AG04450 (cell line): ENCODE data around the gene YDJC. TPM values are rescaled to one million over a fixed set of nuclear protein-coding genes. Genes with fewer than 3 reads are reported as not detected.

Experiments used
- CTCF ChIA-PET: fragments of 300-600, 350-600 bp; formaldehyde crosslinking; extraction: SDS; loops from one replicate; lab custom pipeline; 2022; ENCODE audit warnings: antibody characterized with exemption, inconsistent platforms; lab: Charles Lee
- POLR2A ChIA-PET: fragments of 350-600 bp; formaldehyde crosslinking; extraction: SDS; loops from one replicate; lab custom pipeline; 2021; ENCODE audit warnings: antibody characterized with exemption, inconsistent platforms; lab: Yijun Ruan, JAX
- DNase-seq: peaks from one replicate; pipeline ENCODE4 v3.0.0-alpha.2; 2011; ENCODE audit warnings: low read depth, low spot score
- H3K27ac ChIP-seq: one replicate; pipeline ENCODE4 v1.5.1; 2012; ENCODE audit warnings: low read depth, low read length, control low read depth
- H3K27me3 ChIP-seq: one replicate; pipeline ENCODE4 v1.6.0; 2012; ENCODE audit warnings: low read length; ENCODE audit not compliant: control insufficient read depth, insufficient read depth
- H3K4me3 ChIP-seq: 2 replicates; pipeline ENCODE4 v1.5.1; 2011; ENCODE audit warnings: mild to moderate bottlenecking, low read depth, low read length, control low read depth
- H3K9me3 ChIP-seq: 2 replicates; pipeline ENCODE4 v1.5.1; 2012; ENCODE audit warnings: low read length; ENCODE audit not compliant: control insufficient read depth, insufficient read depth
- polyA plus RNA-seq: library from polyadenylated mRNA; depleted of rRNA; stranded (reverse); fragments of >200 nt; gene quantifications from 2 replicates; pipeline ENCODE4 v1.2.3, GENCODE V29; 2011
- TF ChIP-seq, protein P1 (sequence below): IDR thresholded peaks from 2 replicates; pipeline ENCODE4 v1.5.1; 2011; ENCODE audit warnings: low read depth, low read length, control low read depth, inconsistent platforms

The YDJC gene
- polyA plus RNA-seq, 1 experiment = 9.0 TPM

DNA sequence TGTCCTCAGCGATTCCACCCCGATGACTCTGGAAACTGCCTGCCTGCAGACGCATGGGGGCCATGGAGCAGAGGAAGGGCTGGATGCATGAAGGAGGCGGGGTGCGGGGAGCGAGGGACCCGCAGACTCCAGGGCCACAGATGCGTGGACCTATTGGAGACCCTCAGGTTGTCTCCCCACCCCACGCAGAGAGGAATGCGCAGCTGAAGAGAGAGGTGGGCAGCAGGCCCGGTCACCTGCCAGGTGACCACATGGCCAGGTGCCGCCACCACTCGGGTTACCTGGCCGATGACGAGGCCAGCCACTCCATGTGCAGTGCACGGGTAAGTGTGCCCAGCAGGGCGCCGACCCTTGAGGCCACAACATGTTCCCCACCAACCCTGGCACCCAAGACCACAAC is 3.1 kb upstream of the YDJC start:
- Histone ChIP-seq H3K4me3 (no peak overlapping the region), H3K9me3 (peaks cover 3% of the 10 kb centered on the region; the same call in 1 of the 2 replicates), H3K27ac (no peak overlapping the region), H3K27me3 (no peaks in the 10 kb centered on the region)
- no peak for DNase-seq
- TF ChIP-seq, protein P1, sequence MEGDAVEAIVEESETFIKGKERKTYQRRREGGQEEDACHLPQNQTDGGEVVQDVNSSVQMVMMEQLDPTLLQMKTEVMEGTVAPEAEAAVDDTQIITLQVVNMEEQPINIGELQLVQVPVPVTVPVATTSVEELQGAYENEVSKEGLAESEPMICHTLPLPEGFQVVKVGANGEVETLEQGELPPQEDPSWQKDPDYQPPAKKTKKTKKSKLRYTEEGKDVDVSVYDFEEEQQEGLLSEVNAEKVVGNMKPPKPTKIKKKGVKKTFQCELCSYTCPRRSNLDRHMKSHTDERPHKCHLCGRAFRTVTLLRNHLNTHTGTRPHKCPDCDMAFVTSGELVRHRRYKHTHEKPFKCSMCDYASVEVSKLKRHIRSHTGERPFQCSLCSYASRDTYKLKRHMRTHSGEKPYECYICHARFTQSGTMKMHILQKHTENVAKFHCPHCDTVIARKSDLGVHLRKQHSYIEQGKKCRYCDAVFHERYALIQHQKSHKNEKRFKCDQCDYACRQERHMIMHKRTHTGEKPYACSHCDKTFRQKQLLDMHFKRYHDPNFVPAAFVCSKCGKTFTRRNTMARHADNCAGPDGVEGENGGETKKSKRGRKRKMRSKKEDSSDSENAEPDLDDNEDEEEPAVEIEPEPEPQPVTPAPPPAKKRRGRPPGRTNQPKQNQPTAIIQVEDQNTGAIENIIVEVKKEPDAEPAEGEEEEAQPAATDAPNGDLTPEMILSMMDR = no peak
- CTCF ChIA-PET = no interaction called here
- POLR2A ChIA-PET = no interaction called here

DNA sequence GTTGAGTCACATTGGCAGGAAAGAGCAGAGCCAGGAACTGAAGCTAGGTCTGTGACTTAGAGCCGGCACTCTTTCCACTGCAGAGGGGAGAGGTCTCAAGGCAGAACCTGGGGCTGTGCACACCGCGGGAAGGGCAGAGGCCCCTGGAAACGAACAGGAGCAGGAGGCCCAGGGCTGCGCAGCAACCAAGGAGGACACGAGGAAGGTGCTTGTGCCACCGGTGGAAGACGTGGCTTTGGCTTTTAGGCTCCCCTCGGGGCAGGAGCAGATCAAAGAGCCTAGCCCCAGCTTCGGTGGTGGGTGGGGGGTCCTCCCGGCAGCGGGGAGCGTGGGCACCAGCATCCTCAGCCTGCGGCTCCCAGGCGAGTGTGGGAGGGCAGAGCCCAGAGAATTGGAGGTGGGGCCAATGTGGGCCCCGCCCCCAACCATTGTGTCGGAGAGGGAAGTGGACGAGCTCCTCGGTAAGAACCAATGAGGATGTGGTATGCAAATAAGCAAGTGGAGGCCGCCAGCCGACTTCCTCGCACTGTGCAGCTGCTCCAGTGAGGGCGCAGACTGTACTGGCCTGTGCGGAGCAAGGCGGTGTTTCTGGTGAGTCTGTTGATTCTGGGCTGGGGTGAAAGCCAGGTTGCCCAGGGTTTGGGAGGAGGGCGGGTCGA is 2.5 kb upstream of the YDJC start, which contains the start of gene CCDC116:
TSS of gene CCDC116 (plus strand) at position 524 of the 659 bp plus-strand sequence. CDS start 422 bp downstream, outside the sequence.
- no peak for DNase-seq
- Histone ChIP-seq H3K27me3 (no peaks in the 10 kb centered on the region), H3K4me3 (no peak within 1 kb of the TSS), H3K27ac (no peak within 1 kb of the TSS), H3K9me3 (peaks cover 3% of the 10 kb centered on the region; the same call in 1 of the 2 replicates)
- ChIA-PET POLR2A (no interaction called here), CTCF (interaction anchor here (1.5 kb wide), 1 partner anchor 15 kb away, joined by 4 read pairs; no protein-coding TSS in a partner anchor)
- TF ChIP-seq, protein P1 = no peak

DNA sequence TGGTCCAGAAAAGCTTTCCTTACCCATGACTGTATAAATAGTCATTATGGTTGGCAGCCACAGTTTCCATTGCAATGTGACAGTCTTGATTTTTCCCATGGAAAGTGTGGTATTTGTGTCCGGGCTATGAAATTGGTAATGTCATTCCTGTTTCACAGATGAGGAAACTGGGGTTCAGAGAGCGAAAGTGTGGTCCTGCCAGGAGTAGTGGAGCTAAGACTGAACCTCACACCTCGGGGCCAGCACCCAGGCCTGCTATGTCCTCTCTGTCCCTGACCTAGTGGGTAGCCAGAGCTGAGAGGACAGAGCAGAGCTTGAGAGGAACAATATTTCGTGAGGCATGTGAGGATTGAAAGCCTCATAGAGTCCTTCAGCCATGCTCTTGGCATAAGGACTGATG is 1.2 kb upstream of the YDJC start:
- CTCF ChIA-PET = interaction anchor here (0.6 to 3.3 kb wide), 8 partner anchors 11 to 321 kb away, joined by 3 to 43 read pairs (median 4); partner anchors contain the start of genes PPM1F and SDF2L1
- no peak overlapping the region for H3K4me3 ChIP-seq
- no peaks in the 10 kb centered on the region for H3K27me3 ChIP-seq
- no peak for DNase-seq
- H3K27ac ChIP-seq = no peak overlapping the region
- H3K9me3 ChIP-seq = peaks cover 3% of the 10 kb centered on the region; the same call in 1 of the 2 replicates
- TF ChIP-seq, protein P1 = no peak
- POLR2A ChIA-PET = no interaction called here

DNA sequence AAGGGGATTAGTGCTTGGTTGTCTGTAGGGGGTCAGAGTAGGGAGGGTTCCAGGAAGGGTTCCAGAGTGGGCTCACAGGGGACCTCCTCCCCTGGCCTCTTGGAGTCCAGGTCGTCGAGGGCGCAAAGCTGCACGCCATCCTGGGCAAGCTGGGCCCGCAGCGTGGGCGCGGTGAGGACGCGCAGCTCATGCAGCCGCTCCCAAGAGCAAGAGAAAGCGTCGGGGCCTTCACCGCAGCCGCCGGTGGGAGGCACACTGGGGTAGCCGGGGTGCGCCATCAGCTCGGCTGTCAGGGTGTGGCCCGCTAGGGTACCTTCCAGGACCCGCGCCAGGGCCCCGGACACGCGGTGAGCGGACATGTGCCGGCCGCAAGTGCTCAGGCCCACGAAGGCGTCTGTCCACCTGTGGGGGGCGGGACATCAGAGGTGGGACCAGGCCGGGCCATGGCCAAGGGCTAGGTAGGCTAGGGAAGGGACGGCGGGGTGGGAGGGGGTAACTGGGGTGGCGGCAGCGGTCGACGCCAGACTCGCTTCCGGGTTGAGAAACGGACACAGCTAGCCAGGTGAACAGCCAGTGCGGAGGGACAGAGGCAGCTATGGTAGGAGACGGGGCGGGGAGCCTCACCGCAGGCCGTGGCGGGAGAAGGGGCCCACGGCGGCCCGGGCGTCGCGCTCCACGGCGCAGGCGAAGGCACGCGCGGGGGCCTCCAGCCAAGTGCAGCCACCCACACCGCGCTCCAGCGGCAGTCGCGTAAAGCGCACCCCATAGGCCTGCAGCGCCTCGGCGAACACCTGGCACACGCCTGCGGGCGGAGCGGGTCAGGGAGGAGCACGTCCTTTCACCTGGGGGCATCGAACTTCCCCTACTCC is 1.2 kb downstream of the YDJC start:
- H3K27me3 ChIP-seq = no peaks in the 10 kb centered on the region
- H3K9me3 ChIP-seq = peaks cover 3% of the 10 kb centered on the region; the same call in 1 of the 2 replicates
- H3K27ac ChIP-seq = peak overlapping the region; percentile 61
- no peak for DNase-seq
- TF ChIP-seq, protein P1 = no peak
- peak overlapping the region; percentile 88 for H3K4me3 ChIP-seq
- ChIA-PET POLR2A (interaction anchor here (1.2 to 1.5 kb wide), 2 partner anchors 14 to 18 kb away, joined by 5 to 11 read pairs; partner anchors contain the start of gene SDF2L1), CTCF (interaction anchor here (0.9 to 3.3 kb wide), 7 partner anchors 9 to 40 kb away, joined by 3 to 43 read pairs (median 4); partner anchors contain the start of gene SDF2L1)
